Neural cell (in vitro differentiated cells): ENCODE data around the gene GPR87.

Experiments
- CTCF ChIP-seq: fragments of 450-650 bp; IDR thresholded peaks from 2 replicates; pipeline ENCODE4 v1.5.1; 2014; ENCODE audit warnings: antibody characterized with exemption, mild to moderate bottlenecking, moderate library complexity; ENCODE audit not compliant: poor library complexity, severe bottlenecking
- EZH2 ChIP-seq: fragments of 200-600, 300-800 bp; shearing (Covaris generic), sonication (generic); IDR thresholded peaks from 2 replicates; pipeline ENCODE4 v1.6.1; 2014; ENCODE audit warnings: antibody characterized with exemption, low read length, borderline replicate concordance, mild to moderate bottlenecking; ENCODE audit not compliant: insufficient read depth, poor library complexity, severe bottlenecking

DNA sequence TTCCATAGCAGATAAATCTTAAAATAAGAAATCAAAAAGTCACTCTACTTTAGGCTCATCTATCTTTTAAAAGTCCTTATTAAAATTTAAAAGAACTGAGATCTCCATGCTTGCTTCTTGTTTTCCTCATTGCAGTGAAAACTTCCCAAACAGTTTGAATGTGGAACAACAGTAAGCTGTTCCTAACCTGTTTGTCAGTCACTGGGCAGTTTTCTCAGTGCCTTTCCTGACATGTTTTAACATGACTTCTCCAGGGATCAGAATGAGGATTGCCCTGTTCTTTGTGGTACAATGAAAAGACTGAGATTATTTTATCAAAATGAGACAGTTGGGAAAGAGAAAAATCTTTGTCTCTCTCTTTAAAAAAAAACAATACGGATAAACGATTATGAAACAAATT lies 774 bp downstream of the GPR87 start:
- no peak for TF ChIP-seq CTCF
- no peak for TF ChIP-seq EZH2
